Neural progenitor cell (in vitro differentiated cells): ENCODE results near the gene DDX23. TPM values are rescaled to one million over a fixed set of nuclear protein-coding genes. Genes with fewer than 3 reads are reported as not detected.
"Not testable (repeated sequence)": the region's sequence is repeated elsewhere in the genome, so short reads cannot be mapped to it uniquely, and the experiment has no call there.

Source experiments
- DNase-seq: peaks from one replicate; pipeline ENCODE4 v3.0.0-alpha.2; 2016; ENCODE audit warnings: low spot score
- H2AFZ ChIP-seq: fragments of 200-600 bp; sonication (generic); replicated peaks from 2 replicates; pipeline ENCODE4 v1.6.1; 2016; ENCODE audit warnings: antibody characterized with exemption
- H3F3A ChIP-seq: fragments of 200-600 bp; sonication (generic); 2 replicates; pipeline ENCODE4 v1.6.1; 2016; ENCODE audit warnings: antibody characterized with exemption, low read depth
- H3K27ac ChIP-seq: fragments of 200-600 bp; sonication (generic); 2 replicates; pipeline ENCODE4 v1.5.1; 2016; ENCODE audit warnings: mild to moderate bottlenecking
- H3K27me3 ChIP-seq: fragments of 200-600 bp; sonication (generic); 2 replicates; pipeline ENCODE4 v1.6.1; 2016; ENCODE audit warnings: mild to moderate bottlenecking, moderate library complexity
- H3K36me3 ChIP-seq: fragments of 200-600 bp; sonication (generic); 2 replicates; pipeline ENCODE4 v1.5.1; 2016
- H3K4me1 ChIP-seq: fragments of 200-600 bp; sonication (generic); 2 replicates; pipeline ENCODE4 v1.6.1; 2016; ENCODE audit warnings: mixed run types
- H3K4me2 ChIP-seq: fragments of 200-600 bp; sonication (generic); 2 replicates; pipeline ENCODE4 v1.6.1; 2016
- H3K4me3 ChIP-seq: fragments of 200-600 bp; sonication (generic); 2 replicates; pipeline ENCODE4 v1.5.1; 2016
- H3K79me2 ChIP-seq: fragments of 200-600 bp; sonication (generic); 2 replicates; pipeline ENCODE4 v1.6.1; 2016; ENCODE audit warnings: low read depth
- H3K9ac ChIP-seq: fragments of 200-600 bp; sonication (generic); 2 replicates; pipeline ENCODE4 v1.6.1; 2016
- H3K9me3 ChIP-seq: fragments of 200-600 bp; sonication (generic); 2 replicates; pipeline ENCODE4 v1.5.1; 2016; ENCODE audit warnings: low read depth
- H4K20me1 ChIP-seq: fragments of 200-600 bp; sonication (generic); 2 replicates; pipeline ENCODE4 v1.6.1; 2016; ENCODE audit warnings: low read depth
- H3K27ac Mint-ChIP-seq: 3 replicates; pipeline ENCODE4 v1.8.0; 2021; ENCODE audit warnings: mixed read lengths
- H3K27me3 Mint-ChIP-seq: 2 replicates; pipeline ENCODE4 v1.8.0; 2022; ENCODE audit warnings: low read depth, mild to moderate bottlenecking, inconsistent platforms, moderate library complexity, mixed read lengths; ENCODE audit not compliant: insufficient read depth
- H3K36me3 Mint-ChIP-seq: 3 replicates; pipeline ENCODE4 v1.8.0; 2021; ENCODE audit warnings: mixed read lengths
- H3K4me1 Mint-ChIP-seq: 3 replicates; pipeline ENCODE4 v1.8.0; 2021; ENCODE audit warnings: mixed read lengths
- H3K4me3 Mint-ChIP-seq: 3 replicates; pipeline ENCODE4 v1.8.0; 2021; ENCODE audit warnings: mild to moderate bottlenecking, moderate library complexity, mixed read lengths
- H3K9me3 Mint-ChIP-seq: 3 replicates; pipeline ENCODE4 v1.8.0; 2020; ENCODE audit warnings: mixed read lengths
- CTCF ChIP-seq: fragments of 200-600 bp; sonication (generic); IDR thresholded peaks from 2 replicates; pipeline ENCODE4 v1.5.1; 2017; ENCODE audit warnings: antibody characterized with exemption, mild to moderate bottlenecking
- EZH2 ChIP-seq: fragments of 200-600 bp; sonication (generic); IDR thresholded peaks from 2 replicates; pipeline ENCODE4 v1.6.1; 2017; ENCODE audit warnings: antibody characterized with exemption, mild to moderate bottlenecking, moderate library complexity
- EZH2phosphoT487 ChIP-seq: fragments of 200-600 bp; sonication (generic); IDR thresholded peaks from 2 replicates; pipeline ENCODE4 v1.6.1; 2017; ENCODE audit warnings: antibody characterized with exemption
- total RNA-seq: library from RNA; depleted of rRNA; stranded (reverse); fragments of >200 nt; gene quantifications from 2 replicates; pipeline ENCODE4 v1.2.3, GENCODE V29; 2015; ENCODE audit warnings: low replicate concordance

The DDX23 gene
- total RNA-seq, 1 donor from 2014 or later, result 109 TPM

- Mint-ChIP-seq H3K4me1 (peaks cover 12% of the 10 kb centered on the region), H3K36me3 (peaks cover 12% of the 10 kb centered on the region), H3K27ac (no peak overlapping the region), H3K9me3 (no peaks in the 10 kb centered on the region), H3K27me3 (peaks cover 7% of the 10 kb centered on the region), H3K4me3 (no peak overlapping the region)
- no peaks in the 10 kb centered on the region for H3K27me3 ChIP-seq
- H3K9me3 ChIP-seq, result no peaks in the 10 kb centered on the region
- no peak overlapping the region for H3K27ac ChIP-seq
- H2AFZ ChIP-seq, result no peak overlapping the region
- no peak overlapping the region for H3K4me3 ChIP-seq
- peaks cover 6% of the 10 kb centered on the region for H3K79me2 ChIP-seq
- no peaks in the 10 kb centered on the region for H3K36me3 ChIP-seq
- peaks cover 8% of the 10 kb centered on the region for H3K4me1 ChIP-seq
- H3F3A ChIP-seq, result peaks cover 11% of the 10 kb centered on the region
- no peak overlapping the region for H3K4me2 ChIP-seq
- TF ChIP-seq EZH2 (no peak), CTCF (no peak), EZH2phosphoT487 (no peak)
- no peaks in the 10 kb centered on the region for H4K20me1 ChIP-seq
- H3K9ac ChIP-seq, result no peak overlapping the region
- DNase-seq, result no peak
Observed at GRCh38 chr12:48856379-48856778, 4.4 kb upstream of the DDX23 start.

- H3K79me2 ChIP-seq, result peaks cover 20% of the 10 kb centered on the region
- peaks cover 23% of the 10 kb centered on the region for H3K4me1 Mint-ChIP-seq
- not testable (repeated sequence) for H3K9ac ChIP-seq, H3K27ac Mint-ChIP-seq, H3K36me3 Mint-ChIP-seq, H3K36me3 ChIP-seq, H3K9me3 Mint-ChIP-seq, H3K4me3 ChIP-seq, H2AFZ ChIP-seq, H3K9me3 ChIP-seq, H3K27me3 ChIP-seq, H3K4me3 Mint-ChIP-seq, H3K27me3 Mint-ChIP-seq, H3K27ac ChIP-seq, DNase-seq, H3K4me2 ChIP-seq
- peaks cover 14% of the 10 kb centered on the region for H3F3A ChIP-seq
- H4K20me1 ChIP-seq, result peaks cover 12% of the 10 kb centered on the region
- peaks cover 17% of the 10 kb centered on the region for H3K4me1 ChIP-seq
Observed at GRCh38 chr12:48854932-48855331, 3.0 kb upstream of the DDX23 start.

GRCh38 chr12:48854488-48854887 lies 2.5 kb upstream of the DDX23 start:
- Histone ChIP-seq H3K36me3 (no peaks in the 10 kb centered on the region), H3F3A (peaks cover 14% of the 10 kb centered on the region), H3K4me3 (no peak overlapping the region), H3K27ac (no peak overlapping the region), H3K79me2 (peaks cover 25% of the 10 kb centered on the region), H3K9ac (no peak overlapping the region), H3K27me3 (no peaks in the 10 kb centered on the region), H3K9me3 (no peaks in the 10 kb centered on the region), H2AFZ (no peak overlapping the region), H3K4me2 (no peak overlapping the region), H3K4me1 (peaks cover 17% of the 10 kb centered on the region), H4K20me1 (peaks cover 15% of the 10 kb centered on the region)
- Mint-ChIP-seq H3K9me3 (no peaks in the 10 kb centered on the region), H3K4me3 (no peak overlapping the region), H3K36me3 (peaks cover 7% of the 10 kb centered on the region), H3K27me3 (peaks cover 3% of the 10 kb centered on the region), H3K4me1 (peaks cover 26% of the 10 kb centered on the region), H3K27ac (no peak overlapping the region)
- TF ChIP-seq EZH2 (no peak), CTCF (no peak), EZH2phosphoT487 (no peak)
- no peak for DNase-seq

- Mint-ChIP-seq H3K9me3 (no peaks in the 10 kb centered on the region), H3K4me1 (peaks cover 28% of the 10 kb centered on the region), H3K27me3 (peaks cover 3% of the 10 kb centered on the region), H3K27ac (peak overlapping the region; percentile 95), H3K4me3 (peak overlapping the region; percentile 97), H3K36me3 (peaks cover 8% of the 10 kb centered on the region)
- Histone ChIP-seq H4K20me1 (peaks cover 17% of the 10 kb centered on the region), H3K79me2 (peaks cover 39% of the 10 kb centered on the region), H3K36me3 (no peaks in the 10 kb centered on the region), H3K4me2 (peak overlapping the region; percentile 78), H3K27ac (no peak overlapping the region), H3K27me3 (no peaks in the 10 kb centered on the region), H2AFZ (peak overlapping the region; percentile 39), H3K9ac (no peak overlapping the region), H3K9me3 (no peaks in the 10 kb centered on the region), H3F3A (peaks cover 14% of the 10 kb centered on the region), H3K4me3 (peak overlapping the region; percentile 95), H3K4me1 (peaks cover 17% of the 10 kb centered on the region)
- peak; percentile 88 for DNase-seq
- TF ChIP-seq CTCF (peak; percentile 86), EZH2 (no peak)
Observed at GRCh38 chr12:48852734-48853688, 1.0 kb upstream of the DDX23 start.

GRCh38 chr12:48842021-48842420 lies 9.9 kb downstream of the DDX23 start:
- H3K4me3 ChIP-seq, H3K27me3 ChIP-seq, DNase-seq, H3K27me3 Mint-ChIP-seq, H3K36me3 ChIP-seq, H3K4me1 Mint-ChIP-seq, H3K27ac ChIP-seq, H3K27ac Mint-ChIP-seq, H3K9ac ChIP-seq, H3K9me3 ChIP-seq, H3K4me2 ChIP-seq, H3F3A ChIP-seq, H3K4me3 Mint-ChIP-seq, H3K9me3 Mint-ChIP-seq, H3K4me1 ChIP-seq, H2AFZ ChIP-seq: not testable (repeated sequence)
- H3K79me2 ChIP-seq, result peaks cover 14% of the 10 kb centered on the region
- H3K36me3 Mint-ChIP-seq, result peaks cover 35% of the 10 kb centered on the region
- peaks cover 12% of the 10 kb centered on the region for H4K20me1 ChIP-seq
